Stimulated activated memory B cell treated with anti-CD40 and anti-IgM and Interleukin-4, amounts not matched to agents 10 μg/mL and 1 μg/mL and 100 μg/mL, for 72 hours (primary cell): ENCODE data around the gene SLC9B2.

Experiments
- ATAC-seq: fragments of 150-1000 bp; cut with Tn5 transposase; 2 replicates; pipeline ENCODE4 v1.10.0; 2021
- H3K27ac Mint-ChIP-seq: one replicate; pipeline ENCODE4 v1.8.0; 2022; ENCODE audit warnings: mild to moderate bottlenecking, mixed read lengths
- H3K27me3 Mint-ChIP-seq: one replicate; pipeline ENCODE4 v1.8.0; 2022; ENCODE audit warnings: mixed read lengths
- H3K36me3 Mint-ChIP-seq: one replicate; pipeline ENCODE4 v1.8.0; 2022; ENCODE audit warnings: mixed read lengths
- H3K4me1 Mint-ChIP-seq: one replicate; pipeline ENCODE4 v1.8.0; 2022; ENCODE audit warnings: mixed read lengths
- H3K4me3 Mint-ChIP-seq: one replicate; pipeline ENCODE4 v1.8.0; 2022; ENCODE audit warnings: mild to moderate bottlenecking, moderate library complexity, mixed read lengths
- H3K9me3 Mint-ChIP-seq: one replicate; pipeline ENCODE4 v1.8.0; 2022; ENCODE audit warnings: mixed read lengths

The SLC9B2 gene

GRCh38 chr4:103092245-103092644 is 15.7 kb upstream of the SLC9B2 start:
- Mint-ChIP-seq H3K4me3 (no peak overlapping the region), H3K27me3 (no peaks in the 10 kb centered on the region), H3K36me3 (peaks cover 13% of the 10 kb centered on the region), H3K4me1 (peaks cover 20% of the 10 kb centered on the region), H3K27ac (peak overlapping the region; percentile 50), H3K9me3 (no peaks in the 10 kb centered on the region)
- ATAC-seq: no peak

GRCh38 chr4:103091601-103092223 is 15.2 kb upstream of the SLC9B2 start:
- Mint-ChIP-seq H3K27me3 (no peaks in the 10 kb centered on the region), H3K4me1 (peaks cover 20% of the 10 kb centered on the region), H3K36me3 (peaks cover 19% of the 10 kb centered on the region), H3K9me3 (no peaks in the 10 kb centered on the region), H3K27ac (peak overlapping the region; percentile 50), H3K4me3 (no peak overlapping the region)
- ATAC-seq: peak; percentile 73

- ATAC-seq: no peak
- Mint-ChIP-seq H3K27ac (no peak overlapping the region), H3K4me3 (no peak overlapping the region), H3K9me3 (no peaks in the 10 kb centered on the region), H3K4me1 (peaks cover 20% of the 10 kb centered on the region), H3K27me3 (no peaks in the 10 kb centered on the region), H3K36me3 (peaks cover 20% of the 10 kb centered on the region)
Measured at GRCh38 chr4:103089481-103089880, 12.9 kb upstream of the SLC9B2 start.

- H3K27ac Mint-ChIP-seq: peak overlapping the region; percentile 29
- H3K36me3 Mint-ChIP-seq: peaks cover 23% of the 10 kb centered on the region
- H3K4me3 Mint-ChIP-seq: no peak overlapping the region
- H3K9me3 Mint-ChIP-seq: no peaks in the 10 kb centered on the region
- peaks cover 4% of the 10 kb centered on the region for H3K4me1 Mint-ChIP-seq
- H3K27me3 Mint-ChIP-seq: no peaks in the 10 kb centered on the region
- ATAC-seq: no peak
Measured at GRCh38 chr4:103086551-103086950, 10.0 kb upstream of the SLC9B2 start.

GRCh38 chr4:103085555-103086196 is 9.1 kb upstream of the SLC9B2 start:
- Mint-ChIP-seq H3K27ac (no peak overlapping the region), H3K4me3 (no peak overlapping the region), H3K27me3 (no peaks in the 10 kb centered on the region), H3K36me3 (peaks cover 28% of the 10 kb centered on the region), H3K9me3 (no peaks in the 10 kb centered on the region), H3K4me1 (no peaks in the 10 kb centered on the region)
- no peak for ATAC-seq

GRCh38 chr4:103079621-103080020 is 3.1 kb upstream of the SLC9B2 start:
- Mint-ChIP-seq H3K4me1 (peaks cover 29% of the 10 kb centered on the region), H3K4me3 (no peak overlapping the region), H3K9me3 (no peaks in the 10 kb centered on the region), H3K27ac (no peak overlapping the region), H3K27me3 (no peaks in the 10 kb centered on the region), H3K36me3 (peaks cover 9% of the 10 kb centered on the region)
- no peak for ATAC-seq

GRCh38 chr4:103075894-103076746 is 441 bp downstream of the SLC9B2 start:
- Mint-ChIP-seq H3K4me3 (peak overlapping the region; percentile 90), H3K4me1 (peaks cover 33% of the 10 kb centered on the region), H3K9me3 (no peaks in the 10 kb centered on the region), H3K27me3 (no peaks in the 10 kb centered on the region), H3K27ac (peak overlapping the region; percentile 95), H3K36me3 (peaks cover 5% of the 10 kb centered on the region)
- ATAC-seq: peak; percentile 87

- H3K9me3 Mint-ChIP-seq: no peaks in the 10 kb centered on the region
- H3K36me3 Mint-ChIP-seq: peaks cover 5% of the 10 kb centered on the region
- no peak for ATAC-seq
- peak overlapping the region; percentile 95 for H3K27ac Mint-ChIP-seq
- peak overlapping the region; percentile 90 for H3K4me3 Mint-ChIP-seq
- H3K4me1 Mint-ChIP-seq: peaks cover 37% of the 10 kb centered on the region
- no peaks in the 10 kb centered on the region for H3K27me3 Mint-ChIP-seq
Measured at GRCh38 chr4:103075435-103075893, 1.1 kb downstream of the SLC9B2 start.

GRCh38 chr4:103074744-103075434 is 1.7 kb downstream of the SLC9B2 start:
- no peaks in the 10 kb centered on the region for H3K27me3 Mint-ChIP-seq

GRCh38 chr4:103073792-103074438 is 2.6 kb downstream of the SLC9B2 start:
- H3K27me3 Mint-ChIP-seq: no peaks in the 10 kb centered on the region
- ATAC-seq: no peak
- peaks cover 36% of the 10 kb centered on the region for H3K4me1 Mint-ChIP-seq
- no peak overlapping the region for H3K4me3 Mint-ChIP-seq
- H3K36me3 Mint-ChIP-seq: peaks cover 5% of the 10 kb centered on the region
- peak overlapping the region; percentile 95 for H3K27ac Mint-ChIP-seq
- no peaks in the 10 kb centered on the region for H3K9me3 Mint-ChIP-seq

More at GRCh38 chr4:103074744-103075434, 1.7 kb downstream of the SLC9B2 start:
- H3K27ac Mint-ChIP-seq: peak overlapping the region; percentile 95
- peak overlapping the region; percentile 90 for H3K4me3 Mint-ChIP-seq
- H3K36me3 Mint-ChIP-seq: peaks cover 5% of the 10 kb centered on the region
- ATAC-seq: peak; percentile 61
- peaks cover 39% of the 10 kb centered on the region for H3K4me1 Mint-ChIP-seq
- H3K9me3 Mint-ChIP-seq: no peaks in the 10 kb centered on the region

GRCh38 chr4:103067841-103068547 is 8.6 kb downstream of the SLC9B2 start:
- H3K36me3 Mint-ChIP-seq: peaks cover 27% of the 10 kb centered on the region
- no peak for ATAC-seq
- H3K4me3 Mint-ChIP-seq: no peak overlapping the region
- H3K27me3 Mint-ChIP-seq: no peaks in the 10 kb centered on the region
- H3K27ac Mint-ChIP-seq: no peak overlapping the region
- H3K9me3 Mint-ChIP-seq: no peaks in the 10 kb centered on the region
- H3K4me1 Mint-ChIP-seq: peaks cover 6% of the 10 kb centered on the region

- no peaks in the 10 kb centered on the region for H3K4me1 Mint-ChIP-seq
- no peaks in the 10 kb centered on the region for H3K27me3 Mint-ChIP-seq
- peaks cover 31% of the 10 kb centered on the region for H3K36me3 Mint-ChIP-seq
- H3K9me3 Mint-ChIP-seq: peaks cover 2% of the 10 kb centered on the region
- H3K27ac Mint-ChIP-seq: no peak overlapping the region
- H3K4me3 Mint-ChIP-seq: no peak overlapping the region
- no peak for ATAC-seq
Measured at GRCh38 chr4:103060453-103061148, 16.0 kb downstream of the SLC9B2 start.

GRCh38 chr4:103054030-103054429 is 22.5 kb downstream of the SLC9B2 start:
- Mint-ChIP-seq H3K4me3 (no peak overlapping the region), H3K36me3 (peaks cover 13% of the 10 kb centered on the region), H3K9me3 (peaks cover 2% of the 10 kb centered on the region), H3K27ac (no peak overlapping the region), H3K4me1 (peaks cover 9% of the 10 kb centered on the region), H3K27me3 (no peaks in the 10 kb centered on the region)
- no peak for ATAC-seq

GRCh38 chr4:103052779-103053178 is 23.8 kb downstream of the SLC9B2 start:
- Mint-ChIP-seq H3K4me1 (peaks cover 9% of the 10 kb centered on the region), H3K27ac (no peak overlapping the region), H3K36me3 (peaks cover 23% of the 10 kb centered on the region), H3K4me3 (no peak overlapping the region), H3K27me3 (no peaks in the 10 kb centered on the region), H3K9me3 (peaks cover 2% of the 10 kb centered on the region)
- no peak for ATAC-seq
